ENCODE measurements around the gene CBY2.
"Not testable (repeated sequence)": the region's sequence is repeated elsewhere in the genome, so short reads cannot be mapped to it uniquely, and the experiment has no call there.

Gene CBY2

DNA sequence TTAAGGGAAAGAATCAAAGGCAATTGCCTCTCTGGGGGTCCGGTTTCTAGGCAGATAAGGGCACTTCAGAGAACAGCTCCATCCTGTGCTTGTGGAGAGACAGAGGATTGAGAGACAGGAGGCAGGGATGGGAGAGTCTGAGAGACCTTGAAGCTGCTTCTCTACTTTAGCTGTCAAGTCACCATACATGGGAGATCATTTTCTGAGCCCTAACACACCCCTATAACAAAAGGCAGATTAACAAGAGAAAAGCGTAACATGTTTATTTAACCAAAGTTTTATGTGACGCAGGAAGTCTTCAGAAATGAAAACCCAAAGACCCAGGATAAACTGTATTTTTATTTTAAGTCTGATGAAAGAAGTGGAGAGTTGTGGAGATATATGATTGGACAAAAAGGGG, 48.4 kb downstream of the CBY2 start:
- no peak for DNase-seq

DNA sequence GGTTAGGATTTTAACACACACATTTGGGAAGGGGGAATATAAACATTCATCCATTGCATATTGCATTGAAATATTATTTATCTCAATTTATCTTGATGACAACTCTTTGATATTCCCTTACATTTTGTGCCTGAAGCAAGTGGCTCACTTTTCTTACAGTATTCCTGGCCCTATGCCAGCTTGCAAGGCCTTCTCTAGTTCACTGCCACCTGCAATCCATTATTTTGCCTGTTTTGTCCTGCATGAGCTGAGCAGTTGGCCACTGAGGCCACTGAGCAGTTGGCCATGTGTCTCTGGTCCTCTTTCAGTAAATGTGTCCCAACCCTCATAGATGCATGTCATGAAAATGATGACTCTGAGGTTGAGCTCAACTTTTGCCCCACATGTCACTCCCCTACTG, 49.8 kb downstream of the CBY2 start:
- DNase-seq: no peak

DNA sequence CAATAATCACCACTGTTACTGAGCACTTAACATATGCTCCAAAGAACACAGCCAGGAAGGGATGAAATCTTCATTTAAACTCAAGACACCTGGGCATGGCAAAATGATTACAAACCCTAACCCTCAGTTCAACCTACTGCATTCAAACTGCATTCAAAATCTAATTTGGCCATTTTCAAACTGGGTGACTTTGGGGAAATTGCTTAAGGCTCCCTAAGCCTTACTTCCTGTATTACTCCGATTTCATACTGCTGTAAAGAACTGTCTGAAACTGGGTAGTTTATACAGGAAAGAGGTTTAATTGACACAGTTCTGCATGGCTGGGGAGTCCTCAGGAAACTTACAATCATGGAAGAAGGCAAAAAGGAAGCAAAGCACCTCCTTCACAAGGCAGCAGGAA, 50.4 kb downstream of the CBY2 start:
- no peak for DNase-seq

DNA sequence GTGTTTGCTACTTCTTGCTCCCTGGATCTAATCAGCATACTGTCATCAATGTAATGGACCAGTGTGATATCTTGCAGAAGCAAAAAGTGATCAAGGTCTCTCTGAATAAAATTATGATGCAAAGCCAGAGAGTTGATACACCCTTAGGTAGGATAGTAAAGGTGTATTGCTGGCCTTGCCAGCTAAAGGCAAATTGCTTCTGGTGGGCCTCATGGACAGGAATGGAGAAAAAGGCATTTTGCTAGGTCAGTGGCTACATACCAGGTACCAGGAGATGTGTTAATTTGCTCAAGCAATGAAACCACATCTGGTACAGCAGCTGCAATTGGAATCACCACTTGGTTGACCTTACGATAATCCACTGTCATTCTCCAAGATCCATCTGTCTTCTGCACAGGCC, 54.4 kb downstream of the CBY2 start:
- not testable (repeated sequence) for DNase-seq

DNA sequence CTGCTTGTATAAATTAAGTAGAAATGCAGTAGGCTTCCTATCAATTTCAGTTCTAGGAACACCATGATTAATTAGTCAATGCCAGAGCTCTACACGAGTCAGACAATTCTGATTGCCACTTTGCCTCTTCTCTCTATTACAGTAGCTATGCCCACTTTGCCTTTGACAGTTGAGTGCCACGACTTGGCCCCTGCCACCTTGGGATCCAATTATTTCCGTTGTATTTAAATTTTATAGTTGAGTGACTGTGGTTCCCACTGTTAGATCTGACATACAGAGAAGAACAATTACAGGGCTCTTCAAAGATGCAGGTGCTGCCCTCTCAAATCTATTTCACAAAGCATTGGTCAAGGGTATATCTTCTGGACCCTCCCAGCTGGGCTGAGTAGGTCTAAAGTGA, 55.5 kb downstream of the CBY2 start:
- DNase-seq: not testable (repeated sequence)

DNA sequence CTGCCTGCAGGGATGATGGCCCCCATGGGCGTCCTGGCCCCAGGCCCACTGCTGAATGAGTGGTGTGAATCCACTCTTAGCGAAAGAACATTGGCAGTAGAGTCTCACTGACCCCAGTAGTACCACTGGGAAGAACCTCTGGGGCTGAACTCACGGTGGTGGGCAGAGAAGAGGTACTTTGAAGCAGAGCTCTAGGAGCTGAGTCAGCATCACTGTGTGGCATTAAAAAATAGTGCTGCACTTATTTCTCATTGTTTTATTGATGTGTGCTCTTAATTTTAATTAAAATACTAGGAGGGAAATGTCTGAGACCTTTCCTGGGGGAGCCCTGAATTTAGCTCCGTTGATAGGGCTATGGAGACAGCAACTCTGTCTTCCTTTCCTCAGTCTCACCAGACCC, 61.3 kb downstream of the CBY2 start:
- no peak for DNase-seq
